Fibroblast of pulmonary artery (primary cell): ENCODE data around the gene LGALS4.
"Not testable (repeated sequence)": the region's sequence is repeated elsewhere in the genome, so short reads cannot be mapped to it uniquely, and the experiment has no call there.

Source experiments
- DNase-seq: peaks from one replicate; pipeline ENCODE4 v3.0.0-alpha.2; 2010; ENCODE audit warnings: low read depth
- H3K4me3 ChIP-seq: replicated peaks from 2 replicates; pipeline ENCODE4 v1.5.1; 2011; ENCODE audit warnings: low read depth, mild to moderate bottlenecking, control low read depth, low read length, moderate library complexity
- CTCF ChIP-seq: IDR thresholded peaks from 2 replicates; pipeline ENCODE4 v1.5.1; 2011; ENCODE audit warnings: mild to moderate bottlenecking, control low read depth, low read length, inconsistent platforms; ENCODE audit errors: missing control alignments

Gene LGALS4

GRCh38 chr19:38806371-38806770 lies 6.4 kb downstream of the LGALS4 start:
- DNase-seq: no peak
- H3K4me3 ChIP-seq: no peak overlapping the region
- TF ChIP-seq CTCF: no peak

DNA sequence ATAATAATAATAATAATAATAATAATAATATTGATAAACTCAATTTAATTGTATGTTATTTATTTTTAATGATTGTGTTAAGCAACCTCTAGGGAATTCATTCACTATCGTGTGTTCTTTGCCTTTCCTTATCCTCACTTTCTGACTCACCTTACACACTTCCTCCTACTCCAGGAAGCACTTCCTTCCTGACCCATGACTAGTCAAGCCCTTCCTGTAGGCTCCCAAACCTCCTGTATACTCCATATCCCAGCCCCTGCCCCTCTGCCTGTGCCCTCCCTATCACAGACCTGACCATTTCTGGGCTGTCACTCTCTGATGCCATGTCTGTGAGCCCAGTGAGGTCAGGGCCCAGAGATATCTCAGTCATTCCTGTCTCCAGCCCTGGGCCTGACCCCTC lies 7.6 kb downstream of the LGALS4 start:
- no peak overlapping the region for H3K4me3 ChIP-seq
- TF ChIP-seq CTCF: no peak

DNA sequence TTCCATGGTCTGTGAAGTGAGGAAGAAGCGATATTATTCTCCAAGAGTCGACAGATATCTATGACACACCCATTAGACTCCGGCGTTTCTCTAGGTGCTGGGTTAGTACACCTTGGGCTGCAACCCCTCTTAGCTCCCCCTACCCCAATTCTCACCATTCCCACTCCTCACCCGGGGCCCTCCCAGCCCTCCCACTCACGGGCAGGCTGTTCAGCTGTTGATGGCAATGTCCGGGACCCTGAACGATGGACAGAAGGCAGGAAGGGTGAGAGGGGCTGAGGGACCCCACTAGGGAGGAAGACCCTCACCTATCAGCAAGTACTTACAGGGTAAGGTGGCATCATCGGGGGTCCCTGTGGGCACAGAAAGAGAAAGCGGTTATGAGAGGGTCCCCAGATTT lies 9.2 kb downstream of the LGALS4 start:
- TF ChIP-seq CTCF: no peak
- H3K4me3 ChIP-seq: no peak overlapping the region
- no peak for DNase-seq

More for the DNA sequence above, 7.6 kb downstream of the LGALS4 start:
- peak; percentile 12 for DNase-seq

- DNase-seq: no peak
- TF ChIP-seq CTCF: no peak
- H3K4me3 ChIP-seq: no peak overlapping the region
Measured at GRCh38 chr19:38801359-38802095, 11.2 kb downstream of the LGALS4 start.

DNA sequence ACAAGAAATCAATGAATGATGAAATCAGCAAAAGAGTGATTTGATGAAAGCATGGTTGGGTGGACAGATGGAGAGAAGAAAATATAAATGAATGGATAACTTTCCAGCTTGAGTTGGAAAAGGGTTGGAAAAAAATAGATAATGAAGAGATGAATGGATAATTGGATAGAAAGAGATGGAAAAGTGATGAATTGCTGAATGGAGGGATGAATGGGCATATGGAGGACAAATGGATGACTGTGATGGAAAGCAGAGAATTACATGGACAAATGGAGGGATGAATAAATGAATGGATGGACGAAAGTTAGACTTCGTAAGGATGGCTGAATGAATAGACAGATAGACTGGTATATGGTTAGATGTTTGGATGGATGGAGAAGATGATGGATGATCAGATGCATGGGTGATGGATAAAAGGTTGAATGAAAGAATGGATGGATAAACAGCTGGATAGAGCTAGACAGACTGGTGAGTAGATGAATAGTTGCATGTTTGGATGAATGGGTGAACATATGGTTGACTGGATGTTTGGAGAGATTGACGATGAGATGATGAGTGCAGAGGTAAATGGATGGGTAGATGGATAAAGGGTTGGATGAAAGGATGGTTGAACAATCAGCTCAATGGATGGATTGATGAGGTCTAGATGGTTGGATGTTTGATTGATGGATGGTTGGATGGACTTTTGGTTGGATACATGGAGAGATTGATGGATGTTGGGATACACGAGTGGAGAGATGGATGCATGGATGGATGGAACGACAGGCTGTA lies 12.0 kb downstream of the LGALS4 start:
- DNase-seq: no peak
- TF ChIP-seq CTCF: no peak
- H3K4me3 ChIP-seq: no peak overlapping the region

- DNase-seq: no peak
- TF ChIP-seq CTCF: no peak
- no peak overlapping the region for H3K4me3 ChIP-seq
Measured at GRCh38 chr19:38799104-38799503, 13.6 kb downstream of the LGALS4 start.

- not testable (repeated sequence) for DNase-seq, H3K4me3 ChIP-seq
Measured at GRCh38 chr19:38797781-38798180, 15.0 kb downstream of the LGALS4 start.
